ENCODE data around the gene SLC16A4.

DNA sequence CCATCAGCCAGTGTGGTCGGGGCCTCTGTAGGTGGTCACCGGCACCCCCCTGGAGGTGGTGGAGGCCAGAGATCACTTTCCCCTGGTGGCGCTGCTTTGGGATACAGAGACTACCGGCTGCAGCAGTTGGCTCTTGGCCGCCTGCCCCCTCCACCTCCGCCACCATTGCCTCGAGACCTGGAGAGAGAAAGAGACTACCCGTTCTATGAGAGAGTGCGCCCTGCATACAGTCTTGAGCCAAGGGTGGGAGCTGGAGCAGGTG, 50.7 kb downstream of the SLC16A4 start:
- TF ChIP-seq, protein P1, sequence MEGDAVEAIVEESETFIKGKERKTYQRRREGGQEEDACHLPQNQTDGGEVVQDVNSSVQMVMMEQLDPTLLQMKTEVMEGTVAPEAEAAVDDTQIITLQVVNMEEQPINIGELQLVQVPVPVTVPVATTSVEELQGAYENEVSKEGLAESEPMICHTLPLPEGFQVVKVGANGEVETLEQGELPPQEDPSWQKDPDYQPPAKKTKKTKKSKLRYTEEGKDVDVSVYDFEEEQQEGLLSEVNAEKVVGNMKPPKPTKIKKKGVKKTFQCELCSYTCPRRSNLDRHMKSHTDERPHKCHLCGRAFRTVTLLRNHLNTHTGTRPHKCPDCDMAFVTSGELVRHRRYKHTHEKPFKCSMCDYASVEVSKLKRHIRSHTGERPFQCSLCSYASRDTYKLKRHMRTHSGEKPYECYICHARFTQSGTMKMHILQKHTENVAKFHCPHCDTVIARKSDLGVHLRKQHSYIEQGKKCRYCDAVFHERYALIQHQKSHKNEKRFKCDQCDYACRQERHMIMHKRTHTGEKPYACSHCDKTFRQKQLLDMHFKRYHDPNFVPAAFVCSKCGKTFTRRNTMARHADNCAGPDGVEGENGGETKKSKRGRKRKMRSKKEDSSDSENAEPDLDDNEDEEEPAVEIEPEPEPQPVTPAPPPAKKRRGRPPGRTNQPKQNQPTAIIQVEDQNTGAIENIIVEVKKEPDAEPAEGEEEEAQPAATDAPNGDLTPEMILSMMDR (IDR thresholded peaks at IDR 0.05 in 8 of 11, conservative IDR thresholded peaks at IDR 0.05 in 3 of 11) = no peak
- no peak for TF ChIP-seq POLR2A (IDR thresholded peaks at IDR 0.05)

Data from spleen (tissue), 7 donors.